Endodermal cell (in vitro differentiated cells): ENCODE measurements around the gene COL9A2. TPM values are rescaled to one million over a fixed set of nuclear protein-coding genes. Genes with fewer than 3 reads are reported as not detected.

Source experiments
- DNase-seq: peaks from one replicate; pipeline ENCODE4 v3.0.0-alpha.2; 2017
- H3K27ac ChIP-seq: 2 replicates; pipeline ENCODE4 v1.5.1; 2013; ENCODE audit warnings: mild to moderate bottlenecking, low read depth, low read length, moderate library complexity
- H3K27me3 ChIP-seq: 2 replicates; pipeline ENCODE4 v1.6.1; 2013; ENCODE audit warnings: mild to moderate bottlenecking, low read length, moderate library complexity; ENCODE audit not compliant: insufficient read depth, control insufficient read depth, poor library complexity, severe bottlenecking
- H3K36me3 ChIP-seq: 2 replicates; pipeline ENCODE4 v1.7.0; 2013; ENCODE audit warnings: mild to moderate bottlenecking, low read length, moderate library complexity; ENCODE audit not compliant: control insufficient read depth, insufficient read depth
- H3K4me1 ChIP-seq: one replicate; pipeline ENCODE4 v1.7.0; 2013; ENCODE audit warnings: low read length; ENCODE audit not compliant: control insufficient read depth, insufficient read depth
- H3K4me3 ChIP-seq: 2 replicates; pipeline ENCODE4 v1.5.1; 2013; ENCODE audit warnings: mild to moderate bottlenecking, low read length, moderate library complexity
- H3K9ac ChIP-seq: 2 replicates; pipeline ENCODE4 v1.6.1; 2013; ENCODE audit warnings: mild to moderate bottlenecking, low read length, moderate library complexity; ENCODE audit not compliant: poor library complexity, severe bottlenecking; ENCODE audit errors: extremely low read depth
- H3K9me3 ChIP-seq: 2 replicates; pipeline ENCODE4 v1.6.1; 2013; ENCODE audit warnings: mild to moderate bottlenecking, low read length, moderate library complexity; ENCODE audit not compliant: control insufficient read depth
- H3K27ac Mint-ChIP-seq: 2 replicates; pipeline ENCODE4 v1.8.0; 2020; ENCODE audit warnings: mixed read lengths
- H3K27me3 Mint-ChIP-seq: 2 replicates; pipeline ENCODE4 v1.8.0; 2021; ENCODE audit warnings: mild to moderate bottlenecking, mixed read lengths; ENCODE audit not compliant: insufficient read depth
- H3K36me3 Mint-ChIP-seq: 2 replicates; pipeline ENCODE4 v1.8.0; 2020; ENCODE audit warnings: low read depth, mixed read lengths
- H3K4me1 Mint-ChIP-seq: 2 replicates; pipeline ENCODE4 v1.8.0; 2020; ENCODE audit warnings: mixed read lengths
- H3K4me3 Mint-ChIP-seq: 2 replicates; pipeline ENCODE4 v1.8.0; 2020; ENCODE audit warnings: mild to moderate bottlenecking, moderate library complexity, mixed read lengths
- H3K9me3 Mint-ChIP-seq: 2 replicates; pipeline ENCODE4 v1.8.0; 2020; ENCODE audit warnings: mild to moderate bottlenecking, mixed read lengths
- WGBS, 2 experiments: methylation state at CpG; one replicate each; pipeline versions ENCODE4 v1.1.5 to v1.1.7; 2013; ENCODE audit warnings: missing lambda C conversion rate in 2 of 2, mixed read lengths in 1 of 2; ENCODE audit not compliant: insufficient coverage in 1 of 2, insufficient read length in 1 of 2; 5-methylcytosine and 5-hydroxymethylcytosine counted together
- total RNA-seq, 2 donors: library from RNA; stranded (reverse); fragmentation: NEBNext Ultra II Directional in 1 of 2; extraction: Animal tissue kit (Norgen Biotek cat#: 25700) in 1 of 2; gene quantifications; 2 replicates in 1 of 2; 3 replicates in 1 of 2; pipeline ENCODE4 v1.2.1, GENCODE V29; 2021
- TF ChIP-seq, protein P1 (sequence below): fragments of 200-600 bp; sonication (generic); conservative IDR thresholded peaks from 2 replicates; pipeline ENCODE4 v1.5.0; 2021; ENCODE audit warnings: antibody characterized with exemption, mild to moderate bottlenecking

Gene COL9A2
- total RNA-seq, 2 donors from 2014 or later = 295 to 470 TPM

DNA sequence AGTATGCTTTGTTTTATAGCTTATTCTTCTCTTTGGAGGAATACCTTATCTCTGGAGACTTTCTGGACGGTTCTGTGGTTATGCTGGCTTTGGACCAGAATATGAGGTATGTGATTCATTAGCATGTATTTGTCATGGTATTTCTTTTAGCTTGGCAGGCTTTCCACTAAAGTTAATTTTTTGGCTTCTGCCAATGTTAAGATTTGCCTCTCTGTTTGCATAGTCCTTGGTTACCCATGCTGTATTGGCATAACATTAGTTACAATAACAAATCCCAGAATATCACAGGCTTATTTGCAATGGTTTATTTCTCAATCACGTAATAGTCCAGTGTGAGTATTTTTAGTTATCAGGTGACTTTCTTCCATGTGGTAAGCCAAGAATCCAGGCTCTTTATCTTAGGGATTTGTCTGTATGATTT is 49.3 kb downstream of the COL9A2 start:
- Mint-ChIP-seq H3K9me3 (no peaks in the 10 kb centered on the region), H3K36me3 (peaks cover 54% of the 10 kb centered on the region), H3K4me3 (no peak overlapping the region), H3K27ac (no peak overlapping the region), H3K27me3 (no peaks in the 10 kb centered on the region), H3K4me1 (no peaks in the 10 kb centered on the region)
- H3K36me3 ChIP-seq = peaks cover 83% of the 10 kb centered on the region
- no peaks in the 10 kb centered on the region for H3K4me1 ChIP-seq
- no peak overlapping the region for H3K9ac ChIP-seq
- WGBS, 2 experiments = 93% methylated on average over 2 of the region's 2 CpGs; no CpG with 5 or more reads in 1 of the 2 experiments
- TF ChIP-seq, protein P1, sequence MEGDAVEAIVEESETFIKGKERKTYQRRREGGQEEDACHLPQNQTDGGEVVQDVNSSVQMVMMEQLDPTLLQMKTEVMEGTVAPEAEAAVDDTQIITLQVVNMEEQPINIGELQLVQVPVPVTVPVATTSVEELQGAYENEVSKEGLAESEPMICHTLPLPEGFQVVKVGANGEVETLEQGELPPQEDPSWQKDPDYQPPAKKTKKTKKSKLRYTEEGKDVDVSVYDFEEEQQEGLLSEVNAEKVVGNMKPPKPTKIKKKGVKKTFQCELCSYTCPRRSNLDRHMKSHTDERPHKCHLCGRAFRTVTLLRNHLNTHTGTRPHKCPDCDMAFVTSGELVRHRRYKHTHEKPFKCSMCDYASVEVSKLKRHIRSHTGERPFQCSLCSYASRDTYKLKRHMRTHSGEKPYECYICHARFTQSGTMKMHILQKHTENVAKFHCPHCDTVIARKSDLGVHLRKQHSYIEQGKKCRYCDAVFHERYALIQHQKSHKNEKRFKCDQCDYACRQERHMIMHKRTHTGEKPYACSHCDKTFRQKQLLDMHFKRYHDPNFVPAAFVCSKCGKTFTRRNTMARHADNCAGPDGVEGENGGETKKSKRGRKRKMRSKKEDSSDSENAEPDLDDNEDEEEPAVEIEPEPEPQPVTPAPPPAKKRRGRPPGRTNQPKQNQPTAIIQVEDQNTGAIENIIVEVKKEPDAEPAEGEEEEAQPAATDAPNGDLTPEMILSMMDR = no peak
- no peaks in the 10 kb centered on the region for H3K27me3 ChIP-seq
- H3K4me3 ChIP-seq = no peak overlapping the region
- H3K27ac ChIP-seq = no peak overlapping the region
- DNase-seq = no peak
- no peaks in the 10 kb centered on the region for H3K9me3 ChIP-seq

DNA sequence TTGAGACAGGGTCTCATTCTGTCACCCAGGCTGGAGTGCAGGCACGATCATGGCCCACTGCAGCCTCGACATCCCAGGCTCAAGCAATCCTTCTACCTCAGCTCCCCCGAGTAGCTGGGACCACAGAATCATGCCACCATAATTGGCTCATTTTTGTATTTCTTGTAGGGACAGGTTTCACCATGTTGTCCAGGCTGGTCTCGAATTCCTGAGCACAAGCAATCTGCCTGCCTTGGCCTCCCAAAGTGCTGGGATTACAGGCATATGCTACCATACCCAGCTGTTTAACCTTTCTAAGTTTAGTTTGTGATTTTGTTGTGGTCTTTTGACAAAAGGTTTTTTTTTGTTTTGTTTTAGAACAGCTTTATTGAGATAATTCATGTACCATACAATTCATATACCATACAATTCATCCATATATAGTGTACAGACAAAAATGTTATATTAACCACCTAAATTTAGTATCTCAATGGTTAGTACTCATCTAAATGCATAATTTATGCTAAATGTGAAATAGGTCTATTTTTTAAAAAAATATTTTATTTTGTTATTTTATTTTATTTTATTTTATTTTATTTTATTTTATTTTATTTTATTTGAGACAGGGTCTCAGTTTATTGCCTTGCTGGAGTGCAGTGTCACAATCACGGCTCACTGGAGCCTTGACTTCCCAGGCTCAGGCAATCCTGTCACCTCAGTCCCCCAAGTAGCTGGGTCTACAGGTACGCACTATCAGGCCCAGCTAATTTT is 50.1 kb downstream of the COL9A2 start:
- no peak overlapping the region for H3K4me3 Mint-ChIP-seq
- H3K9me3 ChIP-seq = no peaks in the 10 kb centered on the region
- H3K27ac Mint-ChIP-seq = no peak overlapping the region
- H3K4me1 ChIP-seq = no peaks in the 10 kb centered on the region
- H3K4me3 ChIP-seq = no peak overlapping the region
- H3K27ac ChIP-seq = no peak overlapping the region
- H3K9ac ChIP-seq = no peak overlapping the region
- H3K4me1 Mint-ChIP-seq = no peaks in the 10 kb centered on the region
- peaks cover 53% of the 10 kb centered on the region for H3K36me3 Mint-ChIP-seq
- H3K36me3 ChIP-seq = peaks cover 82% of the 10 kb centered on the region
- no peaks in the 10 kb centered on the region for H3K9me3 Mint-ChIP-seq
- no peaks in the 10 kb centered on the region for H3K27me3 ChIP-seq
- H3K27me3 Mint-ChIP-seq = no peaks in the 10 kb centered on the region
- TF ChIP-seq, protein P1 = no peak
- WGBS, 2 experiments = 93 to 94% methylated on average over 3 to 6 of the region's 6 CpGs
- no peak for DNase-seq

DNA sequence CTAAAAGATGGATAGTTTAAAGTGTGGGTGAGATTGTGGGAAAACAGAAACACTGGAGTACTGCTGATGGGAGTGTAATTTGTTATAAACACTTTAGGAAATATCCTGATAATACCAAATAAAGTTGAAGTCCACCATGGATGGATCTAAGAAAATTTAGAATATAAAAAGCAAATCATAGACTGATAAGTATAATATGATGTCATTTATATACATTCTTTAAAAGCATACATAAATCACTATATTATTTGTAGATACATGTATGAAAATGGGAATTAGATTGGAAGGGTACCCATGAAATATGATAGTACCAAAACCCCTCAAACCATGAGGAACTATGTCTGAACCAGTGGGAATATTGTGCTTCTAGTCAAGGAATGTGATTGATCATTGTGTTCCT is 51.2 kb downstream of the COL9A2 start:
- Histone ChIP-seq H3K27me3 (no peaks in the 10 kb centered on the region), H3K9me3 (no peaks in the 10 kb centered on the region), H3K9ac (no peak overlapping the region), H3K4me1 (no peaks in the 10 kb centered on the region), H3K27ac (no peak overlapping the region), H3K36me3 (peaks cover 83% of the 10 kb centered on the region), H3K4me3 (no peak overlapping the region)
- Mint-ChIP-seq H3K27ac (no peak overlapping the region), H3K4me1 (no peaks in the 10 kb centered on the region), H3K27me3 (no peaks in the 10 kb centered on the region), H3K4me3 (no peak overlapping the region), H3K36me3 (peaks cover 53% of the 10 kb centered on the region), H3K9me3 (no peaks in the 10 kb centered on the region)
- no peak for DNase-seq
- TF ChIP-seq, protein P1 = no peak
